H1 (cell line): ENCODE measurements around the gene OSBPL6. TPM values are rescaled to one million over a fixed set of nuclear protein-coding genes. Genes with fewer than 3 reads are reported as not detected.

Source experiments
- ASH2L ChIP-seq: fragments of 200-600, 300-600 bp; sonication (generic); IDR thresholded peaks from one replicate; pipeline ENCODE4 v1.7.1; 2017; ENCODE audit warnings: low read length
- ATF3 ChIP-seq: IDR thresholded peaks from 2 replicates; pipeline ENCODE4 v1.6.1; 2011; ENCODE audit warnings: low read depth, mild to moderate bottlenecking, low read length; ENCODE audit not compliant: insufficient read depth
- BCL11A ChIP-seq, 2 experiments: IDR thresholded peaks; one replicate each; pipeline ENCODE4 v1.6.1; 2011; ENCODE audit warnings: low read depth in 2 of 2, low read length in 2 of 2, mild to moderate bottlenecking in 2 of 2
- CEBPB ChIP-seq: IDR thresholded peaks from 2 replicates; pipeline ENCODE4 v1.6.1; 2012; ENCODE audit warnings: low read depth, low read length
- CHD7 ChIP-seq: fragments of 300-600 bp; sonication (generic); IDR thresholded peaks from 2 replicates; pipeline ENCODE4 v1.7.1; 2012; ENCODE audit warnings: low read length, moderate library complexity, mild to moderate bottlenecking, inconsistent platforms; ENCODE audit not compliant: insufficient replicate concordance
- EGR1 ChIP-seq: IDR thresholded peaks from 2 replicates; pipeline ENCODE4 v1.6.1; 2011; ENCODE audit warnings: low read depth, low read length, borderline replicate concordance
- GTF2F1 ChIP-seq: IDR thresholded peaks from 2 replicates; pipeline ENCODE4 v1.6.1; 2012; ENCODE audit warnings: low read depth, low read length, improper control_type of control experiment, borderline replicate concordance
- JUND ChIP-seq: IDR thresholded peaks from 2 replicates; pipeline ENCODE4 v1.6.1; 2011; ENCODE audit warnings: mild to moderate bottlenecking, improper control_type of control experiment, low read length
- RBBP5 ChIP-seq: IDR thresholded peaks from 2 replicates; pipeline ENCODE4 v1.7.1; 2012; ENCODE audit warnings: low read depth, mild to moderate bottlenecking, inconsistent platforms, low read length, moderate library complexity, borderline replicate concordance
- SIN3A ChIP-seq, 2 experiments: IDR thresholded peaks in 1 of 2; conservative IDR thresholded peaks in 1 of 2; 2 replicates each; pipeline ENCODE4 v1.6.1; 2011 to 2012; ENCODE audit warnings: low read length in 2 of 2, improper control_type of control experiment in 1 of 2, low read depth in 1 of 2, mild to moderate bottlenecking in 1 of 2
- SIX5 ChIP-seq: IDR thresholded peaks from 2 replicates; pipeline ENCODE4 v1.6.1; 2011; ENCODE audit warnings: mild to moderate bottlenecking, low read depth, low read length
- polyA plus RNA-seq, 7 experiments: library from polyadenylated mRNA; depleted of rRNA in 3 of 7; stranded (reverse) in 5 of 7; unstranded in 2 of 7; fragments of >200 nt in 5 of 7; fragments of 200-250 nt in 2 of 7; gene quantifications; 1 replicate in 5 of 7; 2 replicates in 1 of 7; 4 replicates in 1 of 7; pipeline versions ENCODE4 v1.2.1 to v1.2.3, GENCODE V29; 2011 to 2013; ENCODE audit warnings: missing spikeins in 2 of 7, mixed read lengths in 2 of 7
- total RNA-seq: library from RNA; stranded (reverse); fragmentation: NEBNext Ultra II Directional; extraction: Animal tissue kit (Norgen Biotek cat#: 25700); gene quantifications from 2 replicates; pipeline ENCODE4 v1.2.1, GENCODE V29; 2021

Gene OSBPL6
- total and polyA plus RNA-seq, 2 of the 8 experiments (the other 6 are each of a cell fraction or from before 2014, with no cell fraction given) = 1.7 to 5.6 TPM

- TF ChIP-seq CHD7 (peak; percentile 74), EGR1 (no peak), GTF2F1 (no peak), BCL11A (IDR thresholded peaks at IDR 0.05; ENCODE audit: low read depth in 2 of 2, low read length in 2 of 2) (peak; percentile 8 to 44), ATF3 (no peak), JUND (peak; percentile 46; the same call in 1 of the 2 replicates), RBBP5 (no peak), SIX5 (no peak), SIN3A (conservative IDR thresholded peaks at IDR 0.05 in 1 of 2, IDR thresholded peaks at IDR 0.05 in 1 of 2; ENCODE audit: low read depth in 1 of 2, low read length in 2 of 2) (peak; percentile 56 to 81; a peak in 2 of 4 replicates), ASH2L (no peak), CEBPB (no peak)
Observed at GRCh38 chr2:178211943-178212342, 17.6 kb downstream of the OSBPL6 start (continued).
